ENCODE results near the gene UTP15. TPM values are rescaled to one million over a fixed set of nuclear protein-coding genes. Genes with fewer than 3 reads are reported as not detected.

Gene UTP15
- total RNA-seq (16.4 TPM), polyA plus RNA-seq (ENCODE audit: insufficient read depth, low read depth, low replicate concordance) (4.5 TPM)
- long read RNA-seq, donor 1, partial matches to known transcripts, result 0 of 2 reads
- long read RNA-seq, donor 1, other reads (novel, unspliced or antisense), result 0 of 2 reads
- long read RNA-seq, donor 2, partial matches to known transcripts, result 0 of 3 reads
- long read RNA-seq, donor 2, other reads (novel, unspliced or antisense), result 0 of 3 reads
- long read RNA-seq, donor 3, partial matches to known transcripts, result 0 of 3 reads
- long read RNA-seq, donor 3, other reads (novel, unspliced or antisense), result 0 of 3 reads
- long read RNA-seq, donor 4, partial matches to known transcripts, result 0 of 1 reads
- long read RNA-seq, donor 4, other reads (novel, unspliced or antisense), result 0 of 1 reads
- long read RNA-seq, donor 5, partial matches to known transcripts, result 0 of 1 reads
- long read RNA-seq, donor 5, other reads (novel, unspliced or antisense), result 0 of 1 reads
- long read RNA-seq, donor 6, partial matches to known transcripts, result 0 of 1 reads
- long read RNA-seq, donor 6, other reads (novel, unspliced or antisense), result 0 of 1 reads
- long read RNA-seq, donor 7, transcript UTP15-201 (13 exons, 3,687 nt), result major isoform, 5 of 8 reads
- long read RNA-seq, donor 7, partial matches to known transcripts, result 1 of 8 reads
- long read RNA-seq, donor 7, other reads (novel, unspliced or antisense), result 2 of 8 reads
- long read RNA-seq, donor 8, partial matches to known transcripts, result 0 of 1 reads
- long read RNA-seq, donor 8, other reads (novel, unspliced or antisense), result 0 of 1 reads
- long read RNA-seq, donor 9, partial matches to known transcripts, result 0 of 1 reads
- long read RNA-seq, donor 9, other reads (novel, unspliced or antisense), result 0 of 1 reads
- long read RNA-seq, donor 10, result 0 reads

- FAIRE-seq, result no peak
- Histone ChIP-seq H3K27ac (ENCODE audit: low read depth in 2 of 2, low read length in 2 of 2) (peak within 1 kb of the TSS; percentile 89), H3K27me3 (ENCODE audit: control insufficient read depth, insufficient read depth, low read length) (no peaks in the 10 kb centered on the region), H3K4me1 (ENCODE audit: control insufficient read depth in 2 of 3, insufficient read depth in 2 of 3, low read depth in 1 of 3, low read length in 3 of 3) (peaks cover 0 to 16% (median 9%) of the 10 kb centered on the region in 3 donors), H3K4me3 (ENCODE audit: low read length in 3 of 3) (peak within 1 kb of the TSS; percentile 98 to 100 (median 99)), H3K36me3 (ENCODE audit: control insufficient read depth in 2 of 3, insufficient read depth in 3 of 3, low read length in 3 of 3) (peaks cover 5 to 10% (median 7%) of the 10 kb centered on the region in 3 donors), H3K9me3 (ENCODE audit: control insufficient read depth in 2 of 3, insufficient read depth in 1 of 3, low read length in 3 of 3) (no peaks in the 10 kb centered on the region), H3K9ac (ENCODE audit: low read length in 3 of 3) (peak within 1 kb of the TSS; percentile 96 to 99 (median 98))
- intact Hi-C loops (cut with DNase I), result no loop called here
- peak; percentile 99 to 100 (median 99) for DNase-seq
- TF ChIP-seq, protein P1, sequence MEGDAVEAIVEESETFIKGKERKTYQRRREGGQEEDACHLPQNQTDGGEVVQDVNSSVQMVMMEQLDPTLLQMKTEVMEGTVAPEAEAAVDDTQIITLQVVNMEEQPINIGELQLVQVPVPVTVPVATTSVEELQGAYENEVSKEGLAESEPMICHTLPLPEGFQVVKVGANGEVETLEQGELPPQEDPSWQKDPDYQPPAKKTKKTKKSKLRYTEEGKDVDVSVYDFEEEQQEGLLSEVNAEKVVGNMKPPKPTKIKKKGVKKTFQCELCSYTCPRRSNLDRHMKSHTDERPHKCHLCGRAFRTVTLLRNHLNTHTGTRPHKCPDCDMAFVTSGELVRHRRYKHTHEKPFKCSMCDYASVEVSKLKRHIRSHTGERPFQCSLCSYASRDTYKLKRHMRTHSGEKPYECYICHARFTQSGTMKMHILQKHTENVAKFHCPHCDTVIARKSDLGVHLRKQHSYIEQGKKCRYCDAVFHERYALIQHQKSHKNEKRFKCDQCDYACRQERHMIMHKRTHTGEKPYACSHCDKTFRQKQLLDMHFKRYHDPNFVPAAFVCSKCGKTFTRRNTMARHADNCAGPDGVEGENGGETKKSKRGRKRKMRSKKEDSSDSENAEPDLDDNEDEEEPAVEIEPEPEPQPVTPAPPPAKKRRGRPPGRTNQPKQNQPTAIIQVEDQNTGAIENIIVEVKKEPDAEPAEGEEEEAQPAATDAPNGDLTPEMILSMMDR (IDR thresholded peaks at IDR 0.05; ENCODE audit: borderline replicate concordance, extremely low read depth, insufficient read depth), result no peak
These were observed at the start of gene UTP15, which contains the start of gene ANKRA2 for GRCh38 chr5:73565139-73565968. UTP15 (plus strand) TSS chr5:73565743; CDS start chr5:73567345, 1,602 bp downstream. ANKRA2 (minus strand) TSS chr5:73565639; CDS start chr5:73562881, 2,758 bp downstream.

DNA sequence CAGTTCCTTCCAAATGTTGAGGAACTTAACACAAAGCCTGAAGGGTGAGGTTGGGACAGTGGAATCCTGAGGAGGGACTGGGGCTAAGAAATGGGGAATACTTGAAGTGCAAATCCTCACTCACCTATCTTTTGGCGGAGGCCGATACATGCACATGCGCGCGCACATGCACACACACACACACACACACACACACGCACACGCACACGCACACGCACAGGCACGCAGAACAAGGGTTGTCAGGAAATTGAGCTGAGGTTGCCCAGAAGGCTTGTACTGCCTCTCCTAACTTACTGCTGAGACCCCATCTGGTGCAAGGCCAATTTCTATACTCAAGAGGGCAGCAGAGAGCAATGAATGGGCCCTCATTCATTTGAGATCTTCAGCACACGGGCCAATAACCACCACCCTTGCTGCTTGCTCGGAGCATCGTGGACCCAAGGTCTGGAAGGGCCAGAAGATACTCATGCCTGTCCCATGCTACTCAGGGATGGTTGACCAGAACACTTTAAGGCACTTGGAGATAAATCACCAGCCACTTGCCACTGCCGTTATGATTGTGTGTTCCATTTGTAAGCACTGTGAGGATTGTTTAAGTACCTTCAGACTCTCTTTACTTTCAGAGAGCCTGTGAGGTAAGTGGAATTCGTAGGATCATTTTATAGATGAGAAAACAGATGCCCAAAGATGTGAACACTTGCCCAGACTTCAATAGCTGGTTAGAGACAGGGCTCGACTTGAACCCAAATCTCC lies 45.8 kb upstream of the UTP15 start:
- no peak overlapping the region for H3K4me3 ChIP-seq (ENCODE audit: low read length in 3 of 3)
- FAIRE-seq (no peak), DNase-seq (peak in 4 of 5 donors; percentile 77 to 90 (median 82))
- TF ChIP-seq, protein P1 (IDR thresholded peaks at IDR 0.05; ENCODE audit: borderline replicate concordance, extremely low read depth, insufficient read depth), result peak; percentile 76
- intact Hi-C loops (cut with DNase I), result no loop called here
- H3K4me1 ChIP-seq (ENCODE audit: control insufficient read depth in 2 of 3, insufficient read depth in 2 of 3, low read depth in 1 of 3, low read length in 3 of 3), result no peaks in the 10 kb centered on the region
- H3K9me3 ChIP-seq (ENCODE audit: control insufficient read depth in 2 of 3, insufficient read depth in 1 of 3, low read length in 3 of 3), result no peaks in the 10 kb centered on the region
- H3K9ac ChIP-seq (ENCODE audit: low read length in 3 of 3), result no peak overlapping the region
- H3K27me3 ChIP-seq (ENCODE audit: control insufficient read depth, insufficient read depth, low read length), result no peaks in the 10 kb centered on the region
- no peaks in the 10 kb centered on the region for H3K36me3 ChIP-seq (ENCODE audit: control insufficient read depth in 2 of 3, insufficient read depth in 3 of 3, low read length in 3 of 3)
- H3K27ac ChIP-seq (ENCODE audit: low read depth in 2 of 2, low read length in 2 of 2), result no peak overlapping the region

DNA sequence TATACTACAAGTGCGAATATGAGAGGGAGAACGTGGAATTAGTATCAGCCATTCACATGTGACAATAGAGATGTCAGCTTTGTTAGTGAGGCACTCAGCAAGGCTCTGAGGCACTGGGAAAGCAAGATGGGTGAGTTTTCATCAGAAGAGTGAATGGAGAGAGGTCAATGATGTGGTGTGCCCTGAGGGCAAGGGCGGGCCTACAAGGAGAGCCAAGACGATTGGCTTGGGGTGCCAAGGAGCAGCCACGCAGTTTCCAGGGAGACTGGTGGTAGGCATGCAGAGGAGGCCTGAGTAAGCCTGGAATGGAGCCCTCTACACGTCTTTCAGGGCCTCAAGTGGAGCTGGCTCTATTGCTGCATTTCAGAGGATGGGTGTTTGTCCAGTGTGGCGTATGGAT lies 42.6 kb upstream of the UTP15 start:
- no peaks in the 10 kb centered on the region for H3K27me3 ChIP-seq (ENCODE audit: control insufficient read depth, insufficient read depth, low read length)
- DNase-seq, result no peak
- H3K4me3 ChIP-seq (ENCODE audit: low read length in 3 of 3), result no peak overlapping the region
- TF ChIP-seq, protein P1 (IDR thresholded peaks at IDR 0.05; ENCODE audit: borderline replicate concordance, extremely low read depth, insufficient read depth), result no peak
- intact Hi-C loops (cut with DNase I), result no loop called here
- no peaks in the 10 kb centered on the region for H3K9me3 ChIP-seq (ENCODE audit: control insufficient read depth in 2 of 3, insufficient read depth in 1 of 3, low read length in 3 of 3)
- no peak overlapping the region for H3K9ac ChIP-seq (ENCODE audit: low read length in 3 of 3)
- H3K4me1 ChIP-seq (ENCODE audit: control insufficient read depth in 2 of 3, insufficient read depth in 2 of 3, low read depth in 1 of 3, low read length in 3 of 3), result no peaks in the 10 kb centered on the region
- FAIRE-seq, result no peak
- no peaks in the 10 kb centered on the region for H3K36me3 ChIP-seq (ENCODE audit: control insufficient read depth in 2 of 3, insufficient read depth in 3 of 3, low read length in 3 of 3)
- no peak overlapping the region for H3K27ac ChIP-seq (ENCODE audit: low read depth in 2 of 2, low read length in 2 of 2)

Measured in kidney (tissue), 22 donors.